ENCODE data around the gene CIAPIN1.
"Not testable (repeated sequence)": the region's sequence is repeated elsewhere in the genome, so short reads cannot be mapped to it uniquely, and the experiment has no call there.

CIAPIN1 gene

DNA sequence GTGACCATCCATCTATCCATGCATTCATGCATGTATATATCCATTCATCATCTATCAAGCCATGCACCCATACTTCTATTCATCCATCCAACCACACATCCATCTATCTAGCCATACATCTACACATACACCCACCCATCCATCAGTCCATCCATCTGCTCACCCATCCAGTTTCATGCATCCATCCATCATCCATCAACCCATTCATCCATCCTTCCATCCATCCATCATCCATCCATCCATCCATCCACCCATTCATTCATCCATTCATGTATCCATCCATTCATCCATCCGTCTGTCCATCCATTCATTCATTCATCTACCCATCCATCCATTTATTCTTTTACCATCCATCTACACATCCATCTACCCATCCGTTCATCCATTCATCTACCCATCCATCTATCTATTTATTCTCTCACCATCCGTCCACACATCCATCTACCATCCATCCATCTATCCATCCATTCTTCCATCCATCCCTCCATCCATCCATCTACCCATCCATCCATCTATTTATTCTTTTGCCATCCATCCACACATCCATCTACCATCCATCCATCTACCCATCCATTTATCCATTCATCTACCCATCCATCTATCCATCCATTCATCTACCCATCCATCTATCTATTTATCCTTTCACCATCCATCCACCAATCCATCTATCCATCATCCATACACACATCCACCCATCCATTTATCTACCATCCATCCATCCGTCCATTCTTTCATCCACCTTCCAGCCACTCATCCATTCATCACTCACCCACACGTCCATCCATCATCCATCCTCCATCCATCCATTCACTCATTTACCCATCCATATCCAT, 39.4 kb downstream of the CIAPIN1 start:
- Histone ChIP-seq H3K27ac (ENCODE audit: insufficient read depth, low read length, poor library complexity, severe bottlenecking) (no peak overlapping the region), H3K4me1 (ENCODE audit: control insufficient read depth, insufficient read depth, low read length, poor library complexity, severe bottlenecking) (no peaks in the 10 kb centered on the region), H3K27me3 (replicated peaks; ENCODE audit: control insufficient read depth, insufficient read depth, low read length, poor library complexity, severe bottlenecking) (no peaks in the 10 kb centered on the region), H3K4me3 (ENCODE audit: insufficient read depth, low read depth, low read length, poor library complexity, severe bottlenecking) (no peak overlapping the region), H3K36me3 (ENCODE audit: control insufficient read depth, insufficient read depth, low read length) (no peaks in the 10 kb centered on the region), H3K9me3 (ENCODE audit: control insufficient read depth, low read length) (no peaks in the 10 kb centered on the region)
- no peak for DNase-seq

DNA sequence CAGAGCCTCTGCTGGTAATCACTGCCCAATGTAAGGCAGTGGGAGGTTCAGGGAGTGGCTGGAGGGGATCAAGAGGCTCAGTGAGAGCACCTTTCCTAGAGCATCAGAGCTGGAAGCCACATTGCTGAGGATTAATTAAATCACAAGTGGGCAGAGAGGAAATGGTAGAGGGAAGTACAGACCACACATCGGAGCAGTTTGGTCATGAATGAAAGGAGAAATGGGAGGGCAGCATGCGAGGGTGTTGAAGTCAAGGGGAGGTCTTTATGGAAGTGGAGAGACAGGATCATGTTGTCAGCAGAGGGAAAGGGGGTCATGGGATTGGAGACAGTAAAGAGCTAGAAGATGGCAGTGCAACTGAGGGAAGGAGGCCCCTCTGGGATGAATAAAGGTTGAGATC, 40.3 kb downstream of the CIAPIN1 start:
- no peak for DNase-seq
- Histone ChIP-seq H3K9me3 (ENCODE audit: control insufficient read depth, low read length) (no peaks in the 10 kb centered on the region), H3K36me3 (ENCODE audit: control insufficient read depth, insufficient read depth, low read length) (no peaks in the 10 kb centered on the region), H3K4me1 (ENCODE audit: control insufficient read depth, insufficient read depth, low read length, poor library complexity, severe bottlenecking) (no peaks in the 10 kb centered on the region), H3K27ac (ENCODE audit: insufficient read depth, low read length, poor library complexity, severe bottlenecking) (no peak overlapping the region), H3K27me3 (replicated peaks; ENCODE audit: control insufficient read depth, insufficient read depth, low read length, poor library complexity, severe bottlenecking) (no peaks in the 10 kb centered on the region), H3K4me3 (ENCODE audit: insufficient read depth, low read depth, low read length, poor library complexity, severe bottlenecking) (no peak overlapping the region)

DNA sequence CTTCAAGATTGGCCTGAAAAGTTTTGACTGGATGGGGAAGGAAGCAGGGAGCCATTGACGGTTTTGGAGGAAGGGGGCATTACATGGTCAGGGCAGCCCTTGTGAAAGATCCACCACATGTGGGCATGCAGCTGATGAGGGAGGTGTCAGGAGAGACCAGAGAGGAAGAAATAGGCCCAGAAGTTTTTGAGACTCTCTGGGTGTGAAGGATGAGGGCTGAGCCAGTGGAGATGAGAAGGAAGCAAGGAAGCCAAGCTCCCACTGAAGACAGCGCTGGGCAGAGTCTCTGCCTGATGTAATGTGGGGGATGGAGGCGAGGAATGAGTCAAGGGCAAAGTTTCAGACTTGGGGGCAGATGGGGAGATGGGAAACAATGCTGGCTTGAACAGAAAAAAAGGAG, 42.1 kb downstream of the CIAPIN1 start:
- Histone ChIP-seq H3K4me3 (ENCODE audit: insufficient read depth, low read depth, low read length, poor library complexity, severe bottlenecking) (no peak overlapping the region), H3K27me3 (replicated peaks; ENCODE audit: control insufficient read depth, insufficient read depth, low read length, poor library complexity, severe bottlenecking) (no peaks in the 10 kb centered on the region), H3K36me3 (ENCODE audit: control insufficient read depth, insufficient read depth, low read length) (no peaks in the 10 kb centered on the region), H3K27ac (ENCODE audit: insufficient read depth, low read length, poor library complexity, severe bottlenecking) (no peak overlapping the region), H3K9me3 (ENCODE audit: control insufficient read depth, low read length) (no peaks in the 10 kb centered on the region), H3K4me1 (ENCODE audit: control insufficient read depth, insufficient read depth, low read length, poor library complexity, severe bottlenecking) (no peaks in the 10 kb centered on the region)
- DNase-seq: no peak

DNA sequence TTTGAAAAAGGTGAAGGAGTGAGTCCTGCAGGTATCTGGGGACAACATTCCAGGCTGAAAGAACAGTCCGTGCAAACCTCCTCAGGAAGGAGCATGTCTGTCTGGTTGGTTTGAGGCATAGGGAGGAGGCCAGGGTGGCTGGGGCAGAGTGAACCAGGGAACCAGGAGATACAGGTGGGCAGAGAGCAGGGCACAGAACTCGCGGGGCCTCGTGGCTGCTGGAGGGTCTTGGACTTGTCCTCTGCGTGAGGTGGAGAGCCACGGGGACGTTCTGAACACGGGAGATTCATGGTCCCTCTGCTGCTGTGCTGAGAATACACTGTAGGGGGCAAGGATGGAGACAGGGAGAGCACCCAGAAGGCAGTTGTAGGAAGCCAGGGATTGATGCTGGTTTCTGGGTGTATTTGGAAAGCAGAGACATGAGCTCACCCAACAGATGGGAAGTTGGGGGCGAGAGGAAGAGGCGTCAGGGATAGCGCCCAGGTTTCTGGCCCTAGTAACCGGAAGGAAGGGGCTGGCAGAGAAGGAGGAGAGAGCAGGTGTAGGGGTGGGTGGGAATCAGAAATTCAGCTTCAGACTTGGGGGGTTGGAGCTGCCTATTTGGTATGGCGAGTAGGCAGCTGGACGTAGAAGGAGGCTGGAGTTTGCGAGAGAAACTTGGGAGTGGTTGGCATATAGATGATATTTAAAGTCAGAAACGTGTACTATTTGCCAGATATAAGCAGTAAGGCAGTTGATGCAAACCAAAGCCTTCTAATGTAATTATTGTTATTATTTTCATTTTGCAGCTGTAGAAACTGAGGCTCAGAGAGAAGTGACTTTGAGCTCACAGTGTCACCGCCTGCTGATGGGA, 43.0 kb downstream of the CIAPIN1 start, which contains the start of gene CCL17:
Gene CCL17 (plus strand): TSS at position 803 of the 853 bp plus-strand sequence. CDS start 9,166 bp downstream, outside the sequence.
- Histone ChIP-seq H3K36me3 (ENCODE audit: control insufficient read depth, insufficient read depth, low read length) (no peaks in the 10 kb centered on the region), H3K4me1 (ENCODE audit: control insufficient read depth, insufficient read depth, low read length, poor library complexity, severe bottlenecking) (no peaks in the 10 kb centered on the region), H3K9me3 (ENCODE audit: control insufficient read depth, low read length) (no peaks in the 10 kb centered on the region), H3K4me3 (ENCODE audit: insufficient read depth, low read depth, low read length, poor library complexity, severe bottlenecking) (no peak within 1 kb of the TSS), H3K27me3 (replicated peaks; ENCODE audit: control insufficient read depth, insufficient read depth, low read length, poor library complexity, severe bottlenecking) (no peaks in the 10 kb centered on the region), H3K27ac (ENCODE audit: insufficient read depth, low read length, poor library complexity, severe bottlenecking) (no peak within 1 kb of the TSS)
- DNase-seq: no peak

DNA sequence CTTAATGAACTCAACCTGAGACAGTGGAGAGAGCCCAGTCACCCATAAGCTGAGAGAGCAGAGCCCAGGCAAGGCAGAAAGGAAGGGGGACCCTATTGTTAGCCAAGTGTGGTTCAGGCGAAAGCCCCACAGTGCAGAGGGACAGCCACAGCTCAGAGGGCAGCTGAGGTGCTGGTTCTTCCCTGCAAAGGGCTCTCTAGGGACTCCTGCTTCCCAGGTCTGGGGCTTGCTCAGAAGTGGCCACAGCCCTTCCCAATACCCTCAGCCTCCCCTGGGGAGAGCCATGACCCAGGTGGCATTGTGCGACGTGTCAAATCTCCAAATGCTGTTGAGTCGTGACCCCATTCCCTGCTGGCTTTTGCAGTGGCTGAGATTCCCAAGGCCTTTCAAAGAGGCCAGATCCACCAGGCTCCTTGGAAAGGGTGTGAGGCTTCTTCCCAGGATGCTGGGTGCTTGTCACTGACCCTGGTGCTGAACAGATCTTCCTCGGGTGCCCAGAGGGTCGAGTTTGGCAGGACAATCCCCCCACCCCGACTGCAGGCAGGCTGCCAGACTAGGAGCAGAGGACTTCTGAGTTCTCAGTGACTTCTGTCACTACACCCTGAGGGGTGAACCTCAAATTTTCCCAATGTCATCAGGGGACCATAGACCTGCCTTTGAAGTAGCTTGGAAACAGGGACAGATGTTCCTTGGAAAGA, 45.1 kb downstream of the CIAPIN1 start:
- Histone ChIP-seq H3K9me3 (ENCODE audit: control insufficient read depth, low read length) (no peaks in the 10 kb centered on the region), H3K36me3 (ENCODE audit: control insufficient read depth, insufficient read depth, low read length) (no peaks in the 10 kb centered on the region)

DNA sequence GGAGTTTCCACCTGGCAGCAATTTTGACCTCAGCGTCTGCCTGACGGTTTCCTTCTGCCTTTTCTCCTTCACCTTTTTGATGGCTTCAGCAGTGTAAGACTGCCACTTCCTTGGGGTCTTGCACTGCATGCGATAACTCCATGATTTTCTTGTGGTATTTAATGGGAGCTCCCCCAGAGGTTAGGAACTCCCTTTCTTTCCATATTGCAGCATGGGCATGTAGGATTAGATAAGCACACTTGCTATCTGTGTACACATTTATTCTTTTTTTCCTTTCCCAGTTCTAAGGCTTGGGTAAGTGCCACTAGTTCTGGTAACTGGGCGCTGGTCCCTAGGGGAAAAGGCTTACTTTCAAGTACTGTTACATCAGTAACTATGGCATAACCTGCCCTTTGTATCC, 49.7 kb downstream of the CIAPIN1 start:
- H3K27me3 ChIP-seq (replicated peaks; ENCODE audit: control insufficient read depth, insufficient read depth, low read length, poor library complexity, severe bottlenecking): not testable (repeated sequence)

More for the DNA sequence above, 45.1 kb downstream of the CIAPIN1 start:
- H3K4me3 ChIP-seq (ENCODE audit: insufficient read depth, low read depth, low read length, poor library complexity, severe bottlenecking): no peak overlapping the region
- no peak for DNase-seq
- H3K27me3 ChIP-seq (replicated peaks; ENCODE audit: control insufficient read depth, insufficient read depth, low read length, poor library complexity, severe bottlenecking): no peaks in the 10 kb centered on the region
- no peak overlapping the region for H3K27ac ChIP-seq (ENCODE audit: insufficient read depth, low read length, poor library complexity, severe bottlenecking)
- no peaks in the 10 kb centered on the region for H3K4me1 ChIP-seq (ENCODE audit: control insufficient read depth, insufficient read depth, low read length, poor library complexity, severe bottlenecking)

DNA sequence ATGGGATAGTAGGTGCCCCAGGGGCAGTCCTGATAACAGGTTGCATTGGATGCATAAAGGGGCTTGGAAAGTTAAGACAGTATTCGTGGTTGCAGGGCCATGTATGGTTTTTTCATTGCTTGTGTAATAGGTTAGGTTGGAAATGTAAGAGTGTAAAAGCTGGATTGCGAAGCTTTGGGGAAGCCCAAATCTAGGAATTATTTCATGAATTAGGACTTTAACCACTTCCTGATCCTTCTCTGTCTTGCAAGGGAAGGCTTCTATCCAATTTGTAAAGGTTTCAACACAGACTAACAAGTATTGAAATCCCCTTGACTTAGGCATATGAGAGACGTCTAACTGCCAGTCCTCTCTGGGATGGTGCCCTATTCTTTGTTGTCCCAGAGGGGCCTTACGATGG, 50.4 kb downstream of the CIAPIN1 start:
- Histone ChIP-seq H3K27ac (ENCODE audit: insufficient read depth, low read length, poor library complexity, severe bottlenecking) (no peak overlapping the region), H3K4me3 (ENCODE audit: insufficient read depth, low read depth, low read length, poor library complexity, severe bottlenecking) (no peak overlapping the region), H3K36me3 (ENCODE audit: control insufficient read depth, insufficient read depth, low read length) (no peaks in the 10 kb centered on the region), H3K27me3 (replicated peaks; ENCODE audit: control insufficient read depth, insufficient read depth, low read length, poor library complexity, severe bottlenecking) (no peaks in the 10 kb centered on the region), H3K9me3 (ENCODE audit: control insufficient read depth, low read length) (no peaks in the 10 kb centered on the region), H3K4me1 (ENCODE audit: control insufficient read depth, insufficient read depth, low read length, poor library complexity, severe bottlenecking) (no peaks in the 10 kb centered on the region)
- no peak for DNase-seq

More for the DNA sequence above, 49.7 kb downstream of the CIAPIN1 start:
- not testable (repeated sequence) for H3K4me1 ChIP-seq (ENCODE audit: control insufficient read depth, insufficient read depth, low read length, poor library complexity, severe bottlenecking); H3K36me3 ChIP-seq (ENCODE audit: control insufficient read depth, insufficient read depth, low read length); DNase-seq; H3K9me3 ChIP-seq (ENCODE audit: control insufficient read depth, low read length); H3K27ac ChIP-seq (ENCODE audit: insufficient read depth, low read length, poor library complexity, severe bottlenecking); H3K4me3 ChIP-seq (ENCODE audit: insufficient read depth, low read depth, low read length, poor library complexity, severe bottlenecking)

DNA sequence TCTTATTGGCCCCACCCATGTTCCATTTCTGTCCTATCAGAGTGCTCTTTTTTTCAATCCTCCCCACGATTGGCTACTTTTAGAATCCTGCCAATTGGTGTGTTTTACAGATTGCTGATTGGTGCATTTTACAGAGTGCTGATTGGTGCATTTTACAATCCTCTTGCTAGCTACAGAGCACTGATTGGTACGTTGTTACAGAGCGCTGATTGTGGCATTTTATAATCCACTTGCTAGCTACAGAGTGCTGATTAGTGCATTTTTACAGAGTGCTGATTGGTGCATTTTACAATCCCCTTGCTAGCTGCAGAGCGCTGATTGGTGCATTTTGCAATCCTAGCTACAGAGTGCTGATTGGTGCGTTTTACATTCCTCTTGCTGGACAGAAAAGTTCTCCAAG, 52.2 kb downstream of the CIAPIN1 start:
- Histone ChIP-seq H3K27me3 (replicated peaks; ENCODE audit: control insufficient read depth, insufficient read depth, low read length, poor library complexity, severe bottlenecking) (no peaks in the 10 kb centered on the region), H3K9me3 (ENCODE audit: control insufficient read depth, low read length) (no peaks in the 10 kb centered on the region), H3K4me1 (ENCODE audit: control insufficient read depth, insufficient read depth, low read length, poor library complexity, severe bottlenecking) (no peaks in the 10 kb centered on the region), H3K36me3 (ENCODE audit: control insufficient read depth, insufficient read depth, low read length) (no peaks in the 10 kb centered on the region), H3K27ac (ENCODE audit: insufficient read depth, low read length, poor library complexity, severe bottlenecking) (no peak overlapping the region), H3K4me3 (ENCODE audit: insufficient read depth, low read depth, low read length, poor library complexity, severe bottlenecking) (no peak overlapping the region)
- no peak for DNase-seq

DNA sequence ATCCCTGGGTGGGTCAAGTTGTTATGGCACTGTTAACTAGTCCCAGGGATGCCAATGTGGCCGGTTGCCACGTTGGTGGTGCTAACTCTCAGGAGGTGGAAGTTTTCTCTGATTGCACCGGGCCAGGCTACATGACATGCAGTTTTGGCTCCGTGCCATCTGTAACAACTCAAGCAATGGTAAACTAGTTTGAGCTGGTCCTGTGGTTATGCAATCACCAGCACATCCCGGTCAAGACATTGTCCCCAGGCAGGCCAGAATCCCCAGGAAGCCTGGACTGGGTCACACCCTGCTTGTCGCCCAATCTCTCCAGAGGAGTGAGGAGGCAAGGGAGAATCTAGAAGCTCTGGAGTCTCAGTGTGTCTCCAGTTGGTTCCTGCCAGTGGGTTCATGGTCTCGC, 52.7 kb downstream of the CIAPIN1 start:
- Histone ChIP-seq H3K27me3 (replicated peaks; ENCODE audit: control insufficient read depth, insufficient read depth, low read length, poor library complexity, severe bottlenecking) (no peaks in the 10 kb centered on the region), H3K36me3 (ENCODE audit: control insufficient read depth, insufficient read depth, low read length) (no peaks in the 10 kb centered on the region), H3K9me3 (ENCODE audit: control insufficient read depth, low read length) (no peaks in the 10 kb centered on the region), H3K4me3 (ENCODE audit: insufficient read depth, low read depth, low read length, poor library complexity, severe bottlenecking) (no peak overlapping the region), H3K27ac (ENCODE audit: insufficient read depth, low read length, poor library complexity, severe bottlenecking) (no peak overlapping the region), H3K4me1 (ENCODE audit: control insufficient read depth, insufficient read depth, low read length, poor library complexity, severe bottlenecking) (no peaks in the 10 kb centered on the region)
- no peak for DNase-seq
